ENCODE data around the gene PAX2.

Gene PAX2

GRCh38 chr10:100781145-100781665, 35.8 kb downstream of the PAX2 start:
- no peak overlapping the region for H3K4me3 ChIP-seq (ENCODE audit: low read depth, low read length)
- DNase-seq (ENCODE audit: low read depth), result no peak
- TF ChIP-seq, protein P1, sequence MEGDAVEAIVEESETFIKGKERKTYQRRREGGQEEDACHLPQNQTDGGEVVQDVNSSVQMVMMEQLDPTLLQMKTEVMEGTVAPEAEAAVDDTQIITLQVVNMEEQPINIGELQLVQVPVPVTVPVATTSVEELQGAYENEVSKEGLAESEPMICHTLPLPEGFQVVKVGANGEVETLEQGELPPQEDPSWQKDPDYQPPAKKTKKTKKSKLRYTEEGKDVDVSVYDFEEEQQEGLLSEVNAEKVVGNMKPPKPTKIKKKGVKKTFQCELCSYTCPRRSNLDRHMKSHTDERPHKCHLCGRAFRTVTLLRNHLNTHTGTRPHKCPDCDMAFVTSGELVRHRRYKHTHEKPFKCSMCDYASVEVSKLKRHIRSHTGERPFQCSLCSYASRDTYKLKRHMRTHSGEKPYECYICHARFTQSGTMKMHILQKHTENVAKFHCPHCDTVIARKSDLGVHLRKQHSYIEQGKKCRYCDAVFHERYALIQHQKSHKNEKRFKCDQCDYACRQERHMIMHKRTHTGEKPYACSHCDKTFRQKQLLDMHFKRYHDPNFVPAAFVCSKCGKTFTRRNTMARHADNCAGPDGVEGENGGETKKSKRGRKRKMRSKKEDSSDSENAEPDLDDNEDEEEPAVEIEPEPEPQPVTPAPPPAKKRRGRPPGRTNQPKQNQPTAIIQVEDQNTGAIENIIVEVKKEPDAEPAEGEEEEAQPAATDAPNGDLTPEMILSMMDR (IDR thresholded peaks at IDR 0.05; ENCODE audit: control insufficient read depth, extremely low read depth, insufficient read depth), result no peak

DNA sequence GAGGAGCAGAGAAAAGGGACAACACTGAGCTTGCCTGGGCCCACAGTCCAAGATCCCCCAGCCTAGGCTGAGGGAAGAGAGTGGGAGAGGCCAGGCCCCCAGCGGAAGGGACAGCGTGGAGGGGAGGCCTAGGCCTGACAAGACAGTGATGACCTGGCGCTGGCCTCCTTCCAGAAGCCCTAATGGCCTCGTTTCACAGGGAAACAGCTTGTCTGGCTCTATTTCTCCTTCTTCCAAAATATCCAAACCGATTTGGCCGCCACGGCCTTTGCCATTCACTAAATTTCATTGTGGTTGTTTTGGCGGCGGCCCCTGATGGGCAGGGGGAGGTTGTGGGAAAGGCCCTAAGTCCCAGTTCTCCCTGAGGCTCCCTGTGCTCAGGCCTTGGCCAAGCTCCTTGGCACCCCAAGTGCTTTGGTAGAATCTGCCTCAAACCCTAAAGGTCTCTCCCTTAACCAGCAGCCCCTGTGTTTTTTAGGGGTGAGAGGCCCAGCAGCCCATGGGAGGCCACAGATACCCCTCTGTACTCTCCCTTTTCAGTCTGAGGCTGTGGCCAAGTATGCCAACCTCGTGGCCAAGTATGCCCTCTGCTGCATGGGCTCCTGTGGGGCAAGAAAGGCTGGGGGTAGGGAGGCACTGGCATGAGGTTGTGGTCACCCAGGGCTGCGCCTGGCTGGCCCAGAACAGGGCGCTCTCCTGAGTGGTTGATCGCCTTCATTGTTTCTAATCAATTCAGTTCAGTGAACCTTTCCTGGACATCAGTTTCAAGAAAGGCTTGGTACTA, 37.3 kb downstream of the PAX2 start:
- TF ChIP-seq, protein P1 (IDR thresholded peaks at IDR 0.05; ENCODE audit: control insufficient read depth, extremely low read depth, insufficient read depth), result no peak
- DNase-seq (ENCODE audit: low read depth), result no peak

DNA sequence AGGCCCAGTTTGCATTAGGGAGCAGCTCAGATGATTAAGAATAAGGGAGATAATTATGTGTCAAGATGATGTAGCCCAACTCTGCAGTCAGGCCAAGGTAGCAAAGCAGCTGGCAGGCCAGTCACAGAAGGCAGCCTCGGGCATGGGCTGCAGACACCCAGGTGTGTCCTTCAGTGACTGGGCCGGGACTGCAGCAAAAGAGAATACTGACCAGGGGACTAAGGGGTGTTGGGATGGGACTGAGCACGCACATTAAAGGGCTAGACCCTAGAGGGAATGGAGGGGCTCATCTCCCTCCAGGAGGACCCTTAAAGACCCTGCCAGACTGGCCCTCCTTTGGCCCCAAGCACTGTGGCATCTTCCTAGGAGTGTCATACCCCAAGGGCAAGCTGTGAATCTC, 38.7 kb downstream of the PAX2 start:
- DNase-seq (ENCODE audit: low read depth), result no peak
- H3K4me3 ChIP-seq (ENCODE audit: low read depth, low read length), result no peak overlapping the region
- TF ChIP-seq, protein P1 (IDR thresholded peaks at IDR 0.05; ENCODE audit: control insufficient read depth, extremely low read depth, insufficient read depth), result no peak

More for the DNA sequence above, 37.3 kb downstream of the PAX2 start:
- H3K4me3 ChIP-seq (ENCODE audit: low read depth, low read length), result no peak overlapping the region

GRCh38 chr10:100786591-100786990, 41.2 kb downstream of the PAX2 start:
- TF ChIP-seq, protein P1 (IDR thresholded peaks at IDR 0.05; ENCODE audit: control insufficient read depth, extremely low read depth, insufficient read depth), result no peak
- DNase-seq (ENCODE audit: low read depth), result no peak
- H3K4me3 ChIP-seq (ENCODE audit: low read depth, low read length), result no peak overlapping the region

DNA sequence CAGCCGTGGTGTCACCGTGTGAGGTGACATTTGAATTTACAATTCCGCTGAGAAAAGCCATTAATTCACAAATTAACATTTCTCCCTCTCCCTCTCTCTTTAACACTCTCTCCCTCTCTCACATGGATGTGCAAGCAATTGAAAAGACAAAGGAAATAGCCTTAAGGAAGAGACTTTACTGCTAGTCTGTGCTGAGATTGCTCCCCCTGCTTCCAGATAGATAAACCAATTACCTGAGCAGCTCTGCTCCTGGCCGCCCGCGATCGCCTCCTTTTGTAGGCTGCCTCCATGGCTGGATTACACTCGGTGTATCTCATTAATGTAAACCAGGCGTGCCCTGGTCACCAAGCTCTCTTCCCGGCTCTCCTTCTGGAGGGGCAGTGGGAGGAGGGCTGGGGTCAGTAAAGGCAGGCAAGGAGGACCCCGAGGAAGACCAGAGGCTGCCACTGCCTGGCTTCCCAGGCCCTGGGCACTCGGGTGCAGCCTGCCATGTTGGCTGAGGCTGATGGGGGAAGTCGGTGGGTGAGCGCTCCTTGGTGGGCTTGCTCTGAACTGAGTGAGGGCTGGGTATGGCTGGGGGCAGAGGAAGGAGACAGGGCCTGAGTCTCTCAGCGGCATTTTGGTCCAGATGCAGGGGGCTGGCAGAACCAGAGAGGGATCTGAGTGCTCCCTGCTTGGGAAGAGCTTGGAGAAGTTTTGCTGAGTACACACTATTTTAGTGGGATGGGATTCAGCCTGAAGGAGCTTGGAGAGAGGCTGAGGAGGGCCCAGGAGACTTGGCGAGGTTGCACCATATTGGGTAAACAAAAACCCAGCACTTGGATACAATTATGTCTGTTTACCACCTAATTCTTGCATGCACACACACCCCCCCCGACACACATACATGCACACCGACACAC, 42.9 kb downstream of the PAX2 start:
- no peak overlapping the region for H3K4me3 ChIP-seq (ENCODE audit: low read depth, low read length)
- TF ChIP-seq, protein P1 (IDR thresholded peaks at IDR 0.05; ENCODE audit: control insufficient read depth, extremely low read depth, insufficient read depth), result no peak
- DNase-seq (ENCODE audit: low read depth), result no peak

DNA sequence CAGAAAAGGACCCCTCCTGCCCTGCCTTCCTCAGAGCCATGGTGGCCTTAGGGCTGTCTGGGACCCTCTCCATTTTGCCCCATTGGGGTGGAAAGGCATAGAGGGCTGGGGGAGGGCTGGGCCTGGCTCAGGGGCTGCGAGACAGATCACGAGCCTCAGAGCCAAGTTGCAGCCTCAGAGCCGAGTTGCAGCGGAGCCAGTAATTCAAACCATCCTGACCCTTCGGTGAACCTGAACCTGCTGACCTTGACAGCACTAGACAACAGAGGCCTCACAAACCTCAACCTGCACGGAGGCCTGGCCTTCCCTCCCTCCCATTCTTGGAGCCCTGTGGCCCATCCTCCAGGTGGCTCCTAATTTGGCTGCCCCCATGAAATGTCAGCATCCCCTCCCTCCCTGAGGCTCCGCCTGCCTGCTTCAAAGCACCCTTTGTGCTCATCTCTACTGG, 45.4 kb downstream of the PAX2 start:
- TF ChIP-seq, protein P1 (IDR thresholded peaks at IDR 0.05; ENCODE audit: control insufficient read depth, extremely low read depth, insufficient read depth), result no peak
- no peak for DNase-seq (ENCODE audit: low read depth)
- no peak overlapping the region for H3K4me3 ChIP-seq (ENCODE audit: low read depth, low read length)
